Panc1 (cell line): ENCODE data around the gene FNTB. TPM values are rescaled to one million over a fixed set of nuclear protein-coding genes. Genes with fewer than 3 reads are reported as not detected.

Experiments used
- ATAC-seq: fragments of 200-7000 bp; cut with Tn5 transposase; 2 replicates; pipeline ENCODE4 v1.9.1; 2020; ENCODE audit warnings: mild to moderate bottlenecking, moderate library complexity
- BruUV-seq: library from RNA; stranded (reverse); fragments of 400-500 nt; replicated peaks from 2 replicates; lab custom pipeline; 2021; lab: Mats Ljungman, UMichigan
- CTCF ChIA-PET: fragments of 300-600 bp; sonication (Branson Sonifier 250); formaldehyde crosslinking; loops from one replicate; lab custom pipeline; 2022; ENCODE audit warnings: antibody characterized with exemption; lab: Charles Lee
- POLR2A ChIA-PET: fragments of 300-600 bp; sonication (Branson Sonifier 250); formaldehyde crosslinking; loops from one replicate; lab custom pipeline; 2022; ENCODE audit warnings: antibody characterized with exemption; lab: Charles Lee
- DNase-seq: peaks from one replicate; pipeline ENCODE4 v3.0.0-alpha.2; 2010; ENCODE audit warnings: low read depth, low spot score
- H3K27ac ChIP-seq: 2 replicates; pipeline ENCODE4 v1.5.1; 2011; ENCODE audit warnings: mild to moderate bottlenecking, low read length, inconsistent platforms
- H3K27me3 ChIP-seq: fragments of 200-500 bp; sonication (Bioruptor generic); 2 replicates; pipeline ENCODE4 v1.6.0; 2014; ENCODE audit warnings: low read length, inconsistent platforms; ENCODE audit not compliant: control insufficient read depth, insufficient read depth
- H3K36me3 ChIP-seq: fragments of 200-500 bp; sonication (Bioruptor generic); 2 replicates; pipeline ENCODE4 v1.5.1; 2014; ENCODE audit warnings: inconsistent platforms, mild to moderate bottlenecking, low read length, moderate library complexity; ENCODE audit not compliant: control insufficient read depth, insufficient read depth
- H3K4me1 ChIP-seq: 2 replicates; pipeline ENCODE4 v1.5.1; 2011; ENCODE audit warnings: inconsistent platforms, mild to moderate bottlenecking, low read length, moderate library complexity; ENCODE audit not compliant: control insufficient read depth, insufficient read depth
- H3K4me3 ChIP-seq, 2 experiments: 2 replicates each; pipeline ENCODE4 v1.5.1; 2011 to 2012; ENCODE audit warnings: low read depth in 2 of 2, low read length in 2 of 2, mild to moderate bottlenecking in 2 of 2, inconsistent platforms in 1 of 2, moderate library complexity in 1 of 2
- H3K9me3 ChIP-seq: fragments of 200-500 bp; sonication (Bioruptor generic); 2 replicates; pipeline ENCODE4 v1.5.1; 2014; ENCODE audit warnings: low read depth, mild to moderate bottlenecking, inconsistent platforms, low read length, moderate library complexity; ENCODE audit not compliant: control insufficient read depth, insufficient read depth
- POLR2AphosphoS5 ChIP-seq: IDR thresholded peaks from 2 replicates; pipeline ENCODE4 v1.6.1; 2012; ENCODE audit warnings: mild to moderate bottlenecking, low read depth, low read length, moderate library complexity
- SIN3A ChIP-seq: IDR thresholded peaks from 2 replicates; pipeline ENCODE4 v1.6.1; 2012; ENCODE audit warnings: low read depth, mild to moderate bottlenecking, low read length, moderate library complexity, borderline replicate concordance; ENCODE audit not compliant: insufficient read depth
- TCF7L2 ChIP-seq: IDR thresholded peaks from 2 replicates; pipeline ENCODE4 v1.6.1; 2011; ENCODE audit warnings: mild to moderate bottlenecking, low read depth, low read length, inconsistent platforms
- in situ Hi-C: cut with HindIII; loops from 2 replicates; pipeline ENCODE4 v1.10.0; 2016; ENCODE audit warnings: low sequenced_read_pairs, low pct_unique_long_range_greater_than_20kb
- intact Hi-C: fragments of 100-400 bp; cut with micrococcal nuclease; formaldehyde crosslinking; loops from one replicate; pipeline ENCODE4 v1.10.0; 2022; ENCODE audit not compliant: unreplicated experiment
- total RNA-seq: library from RNA; stranded (reverse); gene quantifications from one replicate; pipeline ENCODE4 v1.2.1, GENCODE V29; 2021; ENCODE audit not compliant: unreplicated experiment
- TF ChIP-seq, protein P1 (sequence below), 2 experiments: IDR thresholded peaks; 2 replicates each; pipeline ENCODE4 v1.6.1; 2011 to 2012; ENCODE audit warnings: low read depth in 2 of 2, control low read depth in 1 of 2, low read length in 1 of 2, mild to moderate bottlenecking in 1 of 2, moderate library complexity in 1 of 2; ENCODE audit not compliant: insufficient read depth in 1 of 2
- TF ChIP-seq, protein P2 (sequence below): fragments of 450-650 bp; IDR thresholded peaks from 2 replicates; pipeline ENCODE4 v1.5.1; 2017; ENCODE audit warnings: mild to moderate bottlenecking

The FNTB gene
- total RNA-seq, 1 experiment from 2014 or later = 13.3 TPM

GRCh38 chr14:64970776-64971477 lies 15.8 kb upstream of the FNTB start:
- ChIA-PET POLR2A (no interaction called here), CTCF (no interaction called here)
- Histone ChIP-seq H3K27me3 (no peaks in the 10 kb centered on the region; the same call in 1 of the 2 replicates), H3K4me1 (no peaks in the 10 kb centered on the region), H3K9me3 (no peaks in the 10 kb centered on the region), H3K36me3 (no peaks in the 10 kb centered on the region), H3K27ac (no peak overlapping the region), H3K4me3 (peak overlapping the region in 1 of 2 experiments; percentile 47; a peak in 1 of 4 replicates)
- TF ChIP-seq POLR2AphosphoS5 = no peak
- TF ChIP-seq, protein P1, sequence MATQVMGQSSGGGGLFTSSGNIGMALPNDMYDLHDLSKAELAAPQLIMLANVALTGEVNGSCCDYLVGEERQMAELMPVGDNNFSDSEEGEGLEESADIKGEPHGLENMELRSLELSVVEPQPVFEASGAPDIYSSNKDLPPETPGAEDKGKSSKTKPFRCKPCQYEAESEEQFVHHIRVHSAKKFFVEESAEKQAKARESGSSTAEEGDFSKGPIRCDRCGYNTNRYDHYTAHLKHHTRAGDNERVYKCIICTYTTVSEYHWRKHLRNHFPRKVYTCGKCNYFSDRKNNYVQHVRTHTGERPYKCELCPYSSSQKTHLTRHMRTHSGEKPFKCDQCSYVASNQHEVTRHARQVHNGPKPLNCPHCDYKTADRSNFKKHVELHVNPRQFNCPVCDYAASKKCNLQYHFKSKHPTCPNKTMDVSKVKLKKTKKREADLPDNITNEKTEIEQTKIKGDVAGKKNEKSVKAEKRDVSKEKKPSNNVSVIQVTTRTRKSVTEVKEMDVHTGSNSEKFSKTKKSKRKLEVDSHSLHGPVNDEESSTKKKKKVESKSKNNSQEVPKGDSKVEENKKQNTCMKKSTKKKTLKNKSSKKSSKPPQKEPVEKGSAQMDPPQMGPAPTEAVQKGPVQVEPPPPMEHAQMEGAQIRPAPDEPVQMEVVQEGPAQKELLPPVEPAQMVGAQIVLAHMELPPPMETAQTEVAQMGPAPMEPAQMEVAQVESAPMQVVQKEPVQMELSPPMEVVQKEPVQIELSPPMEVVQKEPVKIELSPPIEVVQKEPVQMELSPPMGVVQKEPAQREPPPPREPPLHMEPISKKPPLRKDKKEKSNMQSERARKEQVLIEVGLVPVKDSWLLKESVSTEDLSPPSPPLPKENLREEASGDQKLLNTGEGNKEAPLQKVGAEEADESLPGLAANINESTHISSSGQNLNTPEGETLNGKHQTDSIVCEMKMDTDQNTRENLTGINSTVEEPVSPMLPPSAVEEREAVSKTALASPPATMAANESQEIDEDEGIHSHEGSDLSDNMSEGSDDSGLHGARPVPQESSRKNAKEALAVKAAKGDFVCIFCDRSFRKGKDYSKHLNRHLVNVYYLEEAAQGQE (IDR thresholded peaks at IDR 0.05; ENCODE audit: insufficient read depth in 1 of 2, low read depth in 2 of 2, low read length in 1 of 2) = no peak
- no peak for TF ChIP-seq TCF7L2
- no peak for TF ChIP-seq SIN3A
- TF ChIP-seq, protein P2, sequence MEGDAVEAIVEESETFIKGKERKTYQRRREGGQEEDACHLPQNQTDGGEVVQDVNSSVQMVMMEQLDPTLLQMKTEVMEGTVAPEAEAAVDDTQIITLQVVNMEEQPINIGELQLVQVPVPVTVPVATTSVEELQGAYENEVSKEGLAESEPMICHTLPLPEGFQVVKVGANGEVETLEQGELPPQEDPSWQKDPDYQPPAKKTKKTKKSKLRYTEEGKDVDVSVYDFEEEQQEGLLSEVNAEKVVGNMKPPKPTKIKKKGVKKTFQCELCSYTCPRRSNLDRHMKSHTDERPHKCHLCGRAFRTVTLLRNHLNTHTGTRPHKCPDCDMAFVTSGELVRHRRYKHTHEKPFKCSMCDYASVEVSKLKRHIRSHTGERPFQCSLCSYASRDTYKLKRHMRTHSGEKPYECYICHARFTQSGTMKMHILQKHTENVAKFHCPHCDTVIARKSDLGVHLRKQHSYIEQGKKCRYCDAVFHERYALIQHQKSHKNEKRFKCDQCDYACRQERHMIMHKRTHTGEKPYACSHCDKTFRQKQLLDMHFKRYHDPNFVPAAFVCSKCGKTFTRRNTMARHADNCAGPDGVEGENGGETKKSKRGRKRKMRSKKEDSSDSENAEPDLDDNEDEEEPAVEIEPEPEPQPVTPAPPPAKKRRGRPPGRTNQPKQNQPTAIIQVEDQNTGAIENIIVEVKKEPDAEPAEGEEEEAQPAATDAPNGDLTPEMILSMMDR = no peak
- BruUV-seq = no TSS peak
- ATAC-seq = no peak
- intact Hi-C loops = no loop called here
- DNase-seq = no peak
- in situ Hi-C loops = no loop called here

- ChIA-PET CTCF (no interaction called here), POLR2A (no interaction called here)
- H3K27ac ChIP-seq = no peak overlapping the region
- ATAC-seq = peak; percentile 3; the same call in 1 of the 2 replicates
- no peaks in the 10 kb centered on the region for H3K36me3 ChIP-seq
- H3K27me3 ChIP-seq = no peaks in the 10 kb centered on the region; the same call in 1 of the 2 replicates
- no TSS peak for BruUV-seq
- TF ChIP-seq, protein P2 = no peak
- TF ChIP-seq, protein P1 (IDR thresholded peaks at IDR 0.05; ENCODE audit: insufficient read depth in 1 of 2, low read depth in 2 of 2, low read length in 1 of 2) = no peak
- no peak for TF ChIP-seq TCF7L2
- TF ChIP-seq POLR2AphosphoS5 = no peak
- TF ChIP-seq SIN3A = no peak
- in situ Hi-C loops = no loop called here
- H3K4me3 ChIP-seq = peak overlapping the region; percentile 34 to 47
- intact Hi-C loops = no loop called here
- no peaks in the 10 kb centered on the region for H3K9me3 ChIP-seq
- no peak for DNase-seq
- no peaks in the 10 kb centered on the region for H3K4me1 ChIP-seq
Measured at GRCh38 chr14:64971491-64971942, 15.2 kb upstream of the FNTB start.
